Activated CD4-positive, alpha-beta T cell treated with anti-CD3 and anti-CD28 coated beads, Interleukin-2, amount 10 ng/mL, durations not matched to agents 24 days and 14 days (primary cell): ENCODE data around the gene ZNF791. TPM values are rescaled to one million over a fixed set of nuclear protein-coding genes. Genes with fewer than 3 reads are reported as not detected.
"Not testable (repeated sequence)": the region's sequence is repeated elsewhere in the genome, so short reads cannot be mapped to it uniquely, and the experiment has no call there.

Source experiments
- DNase-seq: peaks from one replicate; pipeline ENCODE4 v3.0.0; 2022
- H3K27ac Mint-ChIP-seq: one replicate; pipeline ENCODE4 v1.8.0; 2022; ENCODE audit warnings: mild to moderate bottlenecking, mixed read lengths
- H3K27me3 Mint-ChIP-seq: one replicate; pipeline ENCODE4 v1.8.0; 2022; ENCODE audit warnings: mixed read lengths
- H3K36me3 Mint-ChIP-seq: one replicate; pipeline ENCODE4 v1.8.0; 2022; ENCODE audit warnings: low read depth, mild to moderate bottlenecking, mixed read lengths
- H3K4me1 Mint-ChIP-seq: one replicate; pipeline ENCODE4 v1.8.0; 2021; ENCODE audit warnings: mixed read lengths
- H3K4me3 Mint-ChIP-seq: one replicate; pipeline ENCODE4 v1.8.0; 2022; ENCODE audit warnings: mild to moderate bottlenecking, moderate library complexity, mixed read lengths
- H3K9me3 Mint-ChIP-seq: one replicate; pipeline ENCODE4 v1.8.0; 2021; ENCODE audit warnings: mixed read lengths
- intact Hi-C: fragments of 100-400 bp; cut with micrococcal nuclease; formaldehyde crosslinking; loops from one replicate; pipeline ENCODE4 v1.15.1; 2023
- total RNA-seq: library from RNA; stranded (reverse); gene quantifications from 2 replicates; pipeline ENCODE4 v1.2.3, GENCODE V29; 2022

The ZNF791 gene
- total RNA-seq, 1 donor from 2014 or later: 22.3 TPM

DNA sequence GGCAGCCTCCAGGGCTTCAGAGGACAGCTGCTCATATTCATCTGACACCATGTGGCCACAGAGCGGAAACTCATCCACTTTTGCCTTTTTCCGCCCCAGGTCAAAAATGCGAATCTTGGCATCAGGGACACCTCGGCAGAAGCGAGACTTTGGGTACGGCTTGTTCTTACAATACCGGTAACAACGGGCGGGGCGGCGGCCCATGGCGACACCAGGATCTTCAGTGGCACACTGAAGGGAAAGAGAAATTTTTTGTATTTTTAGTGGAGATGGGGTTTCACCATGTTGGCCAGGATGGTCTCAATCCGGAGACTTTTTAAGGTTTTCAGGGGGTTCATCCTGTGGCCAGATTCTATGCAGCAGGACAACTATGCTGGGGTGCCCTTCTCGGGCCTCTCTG lies 33.0 kb downstream of the ZNF791 start:
- intact Hi-C loops, H3K27me3 Mint-ChIP-seq, DNase-seq, H3K4me3 Mint-ChIP-seq, H3K9me3 Mint-ChIP-seq, H3K27ac Mint-ChIP-seq: not testable (repeated sequence)
- Mint-ChIP-seq H3K36me3 (peaks cover 32% of the 10 kb centered on the region), H3K4me1 (peaks cover 10% of the 10 kb centered on the region)

DNA sequence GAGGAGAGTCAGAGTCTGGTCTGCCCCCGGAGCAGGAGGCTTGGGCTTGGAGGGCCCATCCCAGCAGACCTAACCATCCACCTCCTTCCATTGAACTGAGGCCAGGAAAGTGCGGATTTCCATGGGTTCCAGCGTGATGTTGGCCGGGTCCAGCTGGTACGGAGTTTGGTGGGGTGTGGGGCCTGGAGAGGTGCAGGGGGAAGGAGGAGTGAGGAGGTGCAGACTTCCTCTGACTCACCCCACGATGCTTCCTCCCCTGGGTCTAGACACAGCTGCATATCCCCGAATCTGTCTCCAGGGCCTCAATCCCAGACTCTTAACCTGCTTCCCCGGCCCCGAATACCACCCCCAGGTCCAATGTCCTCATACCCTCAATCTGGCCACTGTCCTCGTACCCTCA lies 35.8 kb downstream of the ZNF791 start:
- DNase-seq: no peak
- H3K27me3 Mint-ChIP-seq: no peaks in the 10 kb centered on the region
- H3K9me3 Mint-ChIP-seq: no peaks in the 10 kb centered on the region
- peaks cover 1% of the 10 kb centered on the region for H3K4me1 Mint-ChIP-seq
- intact Hi-C loops: no loop called here
- H3K36me3 Mint-ChIP-seq: peaks cover 40% of the 10 kb centered on the region
- H3K27ac Mint-ChIP-seq: no peak overlapping the region
- no peak overlapping the region for H3K4me3 Mint-ChIP-seq

DNA sequence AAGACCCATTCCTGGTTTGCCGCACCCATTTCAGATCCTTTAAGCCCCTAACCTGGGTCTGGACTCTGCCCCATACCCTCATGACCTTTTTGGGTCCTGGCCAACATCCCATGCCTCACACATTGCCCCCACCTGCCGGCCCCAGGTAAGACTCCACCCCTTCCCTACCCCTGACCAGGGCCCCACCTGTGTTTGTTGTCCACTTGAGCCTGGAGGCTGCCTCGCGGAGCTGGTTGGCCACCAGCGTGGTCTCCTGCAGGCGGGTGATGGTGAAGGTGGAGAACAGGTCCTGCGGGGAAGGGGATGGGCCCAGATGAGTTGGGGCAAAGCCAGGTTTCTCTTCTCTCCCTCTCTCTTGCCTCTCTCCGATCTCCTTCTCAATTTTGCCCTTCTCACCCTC lies 36.3 kb downstream of the ZNF791 start:
- Mint-ChIP-seq H3K36me3 (peaks cover 44% of the 10 kb centered on the region), H3K9me3 (no peaks in the 10 kb centered on the region), H3K4me3 (no peak overlapping the region), H3K27me3 (no peaks in the 10 kb centered on the region), H3K4me1 (peaks cover 1% of the 10 kb centered on the region), H3K27ac (no peak overlapping the region)
- no peak for DNase-seq
- intact Hi-C loops: no loop called here

DNA sequence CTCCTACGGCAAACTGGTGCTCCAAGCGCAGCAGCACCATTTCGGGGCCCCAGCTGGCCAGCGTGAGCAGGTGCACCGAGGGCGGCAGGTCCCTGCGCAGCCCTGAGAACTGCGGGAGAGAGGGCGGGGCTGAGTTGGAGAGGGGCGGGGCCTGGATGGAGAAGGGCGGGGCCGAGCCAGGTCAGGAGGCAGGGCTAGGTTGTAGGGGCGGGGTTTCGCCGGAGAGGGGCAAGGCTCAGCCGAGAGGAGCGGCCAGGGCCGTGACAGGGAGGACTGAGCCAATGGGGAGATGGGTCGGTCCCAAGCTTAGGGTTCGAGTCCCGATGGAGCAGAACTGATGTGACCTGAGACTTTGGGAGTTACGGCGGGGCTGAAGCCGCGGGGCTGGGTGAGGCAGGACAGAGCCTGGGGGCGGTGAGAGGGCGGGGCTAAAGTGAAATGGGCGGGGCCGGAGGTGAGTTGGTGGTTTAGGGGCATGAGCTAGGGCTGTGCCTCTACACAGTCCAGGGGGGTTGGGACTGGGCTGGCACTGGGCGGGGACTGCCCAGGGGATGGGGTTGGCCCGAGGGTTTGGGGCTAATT lies 36.9 kb downstream of the ZNF791 start:
- DNase-seq: peak; percentile 75
- Mint-ChIP-seq H3K4me3 (no peak overlapping the region), H3K27ac (no peak overlapping the region), H3K9me3 (no peaks in the 10 kb centered on the region), H3K36me3 (peaks cover 44% of the 10 kb centered on the region), H3K4me1 (peaks cover 1% of the 10 kb centered on the region), H3K27me3 (no peaks in the 10 kb centered on the region)
- intact Hi-C loops: no loop called here

DNA sequence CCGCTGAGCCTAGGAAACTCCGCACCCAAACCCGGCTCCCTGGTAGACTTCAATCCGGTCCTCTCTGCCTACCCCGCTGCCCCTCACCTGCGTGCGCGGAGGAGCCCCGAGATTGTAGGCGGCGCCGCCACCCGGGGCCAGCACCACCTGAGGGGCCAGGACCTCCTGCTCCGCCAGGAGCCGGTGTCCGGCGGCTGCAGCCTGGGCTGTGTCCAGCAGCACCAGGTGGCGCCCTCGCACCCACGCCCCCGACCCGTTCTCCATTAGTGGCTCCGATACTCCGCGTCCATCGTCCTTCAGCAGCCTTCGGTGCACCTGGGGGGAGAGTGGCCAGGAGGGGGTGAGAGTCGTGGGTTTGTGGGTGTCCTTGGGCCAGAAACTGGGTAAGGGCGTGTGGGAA lies 37.4 kb downstream of the ZNF791 start:
- no peak overlapping the region for H3K4me3 Mint-ChIP-seq
- H3K4me1 Mint-ChIP-seq: peaks cover 1% of the 10 kb centered on the region
- intact Hi-C loops: no loop called here
- H3K36me3 Mint-ChIP-seq: peaks cover 44% of the 10 kb centered on the region
- no peak for DNase-seq
- no peaks in the 10 kb centered on the region for H3K27me3 Mint-ChIP-seq
- H3K27ac Mint-ChIP-seq: no peak overlapping the region
- H3K9me3 Mint-ChIP-seq: no peaks in the 10 kb centered on the region

DNA sequence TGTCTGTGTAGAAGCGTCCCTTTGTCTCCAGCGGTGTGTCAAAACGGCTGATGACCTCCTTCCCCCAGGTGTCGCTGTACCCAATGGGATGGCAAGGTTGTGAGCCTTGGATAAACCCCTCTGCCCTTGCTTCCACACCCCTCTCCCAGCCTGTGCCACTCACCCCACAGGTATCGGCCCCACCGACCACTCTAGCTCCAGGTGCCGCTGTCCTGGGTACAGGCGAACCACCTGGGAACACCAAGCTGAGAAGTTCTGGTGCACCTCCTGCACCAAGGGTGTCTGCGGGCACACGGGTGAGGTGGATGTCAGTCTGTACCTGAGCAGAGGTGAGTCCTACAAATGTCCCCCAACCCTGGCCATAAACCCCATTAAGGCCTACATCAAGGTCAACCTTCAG lies 39.2 kb downstream of the ZNF791 start:
- Mint-ChIP-seq H3K4me3 (no peak overlapping the region), H3K36me3 (peaks cover 44% of the 10 kb centered on the region), H3K9me3 (no peaks in the 10 kb centered on the region), H3K27ac (no peak overlapping the region), H3K27me3 (no peaks in the 10 kb centered on the region), H3K4me1 (peaks cover 1% of the 10 kb centered on the region)
- intact Hi-C loops: no loop called here
- no peak for DNase-seq

DNA sequence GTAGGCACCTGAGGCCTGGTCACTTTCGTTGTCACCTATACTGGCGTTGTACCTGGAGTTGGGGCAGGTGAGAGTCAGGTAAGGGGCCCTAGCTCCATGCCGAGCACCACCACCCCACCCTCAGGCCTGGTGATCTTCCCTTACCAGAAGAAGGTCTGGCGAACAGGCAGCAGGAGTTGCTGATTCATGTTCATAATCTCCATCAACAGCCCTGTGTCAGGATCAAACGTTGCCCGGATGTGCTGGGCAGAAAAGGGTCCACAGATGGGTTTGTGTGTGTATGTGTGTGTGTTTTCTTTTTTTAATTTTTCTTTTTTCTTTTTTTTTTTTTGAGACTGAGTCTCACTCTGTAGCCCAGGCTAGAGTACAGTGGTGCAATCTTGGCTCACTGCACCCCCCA lies 41.5 kb downstream of the ZNF791 start:
- Mint-ChIP-seq H3K27me3 (no peaks in the 10 kb centered on the region), H3K9me3 (no peaks in the 10 kb centered on the region), H3K27ac (no peak overlapping the region), H3K4me3 (no peak overlapping the region), H3K36me3 (peaks cover 56% of the 10 kb centered on the region), H3K4me1 (no peaks in the 10 kb centered on the region)
- no peak for DNase-seq
- intact Hi-C loops: no loop called here

DNA sequence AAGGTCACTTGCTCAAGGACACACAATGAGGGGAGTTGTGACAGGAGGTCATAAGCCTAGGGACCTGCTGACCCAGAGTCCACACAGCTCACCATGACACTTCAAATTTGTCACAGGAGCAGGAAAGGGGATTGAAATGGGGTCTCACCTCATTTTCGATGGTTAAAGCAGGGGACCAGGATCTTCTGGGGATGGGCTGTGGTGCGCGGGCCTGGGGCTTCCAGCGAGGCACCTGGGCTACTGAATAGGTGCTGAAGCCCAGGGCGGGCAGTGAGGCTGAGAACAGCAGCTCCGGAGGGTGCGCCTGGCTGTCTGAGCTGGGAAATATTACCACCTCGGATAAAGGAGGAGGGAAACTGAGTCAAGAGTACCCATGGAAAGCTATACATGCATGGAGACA lies 44.8 kb downstream of the ZNF791 start:
- H3K27ac Mint-ChIP-seq: no peak overlapping the region
- no peaks in the 10 kb centered on the region for H3K27me3 Mint-ChIP-seq
- H3K9me3 Mint-ChIP-seq: no peaks in the 10 kb centered on the region
- intact Hi-C loops: no loop called here
- peaks cover 53% of the 10 kb centered on the region for H3K36me3 Mint-ChIP-seq
- DNase-seq: no peak
- H3K4me3 Mint-ChIP-seq: no peak overlapping the region
- H3K4me1 Mint-ChIP-seq: peaks cover 2% of the 10 kb centered on the region

DNA sequence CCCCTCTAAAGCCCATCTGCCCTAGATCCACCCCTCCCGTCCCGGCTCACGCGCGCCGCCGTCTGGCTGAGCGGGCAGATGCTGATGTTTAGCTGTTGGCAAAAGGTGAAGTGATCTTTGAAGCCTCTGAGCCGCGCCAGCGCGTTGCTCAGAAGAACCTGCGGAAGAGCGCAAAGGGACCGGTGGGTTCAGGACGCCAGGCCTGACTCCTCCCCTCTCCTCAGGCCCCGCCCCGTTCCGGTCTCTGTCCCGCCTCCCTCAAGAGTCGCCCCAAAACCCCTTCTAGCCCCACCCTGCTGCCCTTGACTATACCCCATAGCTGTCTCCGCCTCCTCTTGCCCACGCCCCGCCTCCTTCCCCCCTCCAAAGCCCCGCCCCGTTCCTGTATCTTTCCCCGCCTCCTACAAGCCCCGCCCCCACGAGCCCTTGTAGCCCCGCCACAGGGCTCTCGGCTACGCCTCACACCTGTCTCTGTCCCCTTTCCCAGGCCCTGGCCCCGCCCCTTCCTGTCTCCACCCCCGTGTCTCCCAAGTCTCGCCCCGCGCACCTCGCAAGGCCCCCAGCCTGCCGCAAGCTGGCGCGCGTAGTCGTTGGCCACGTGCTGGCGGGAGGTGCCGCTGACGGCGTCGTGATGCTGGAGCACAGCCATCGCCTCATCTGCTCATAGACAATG lies 46.3 kb downstream of the ZNF791 start:
- Mint-ChIP-seq H3K4me1 (peaks cover 2% of the 10 kb centered on the region), H3K36me3 (peaks cover 51% of the 10 kb centered on the region), H3K27me3 (no peaks in the 10 kb centered on the region), H3K9me3 (no peaks in the 10 kb centered on the region), H3K4me3 (no peak overlapping the region), H3K27ac (no peak overlapping the region)
- intact Hi-C loops: no loop called here
- DNase-seq: no peak

DNA sequence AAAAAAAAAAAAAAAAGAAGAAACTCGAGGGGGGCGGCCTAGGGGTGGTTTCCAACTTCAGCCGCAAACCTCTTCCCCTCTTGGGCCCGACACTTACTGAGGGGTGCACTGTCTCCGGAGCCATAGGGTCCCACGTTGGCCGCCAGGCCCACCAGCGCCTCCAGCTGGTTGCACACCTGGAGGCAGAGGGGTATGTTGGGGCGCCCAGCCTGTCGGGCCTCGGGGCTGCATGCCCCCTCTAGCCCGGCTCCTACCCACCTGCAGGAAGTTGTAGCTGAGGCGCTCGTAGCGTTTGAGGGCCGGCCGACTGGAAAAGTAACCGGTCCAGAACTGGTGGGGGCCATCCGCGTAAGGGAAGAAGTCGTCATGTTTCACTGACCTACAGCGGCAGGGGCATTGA lies 47.2 kb downstream of the ZNF791 start:
- Mint-ChIP-seq H3K27me3 (no peaks in the 10 kb centered on the region), H3K27ac (no peak overlapping the region), H3K36me3 (peaks cover 52% of the 10 kb centered on the region), H3K4me1 (peaks cover 2% of the 10 kb centered on the region), H3K9me3 (no peaks in the 10 kb centered on the region), H3K4me3 (no peak overlapping the region)
- no peak for DNase-seq
- intact Hi-C loops: no loop called here

DNA sequence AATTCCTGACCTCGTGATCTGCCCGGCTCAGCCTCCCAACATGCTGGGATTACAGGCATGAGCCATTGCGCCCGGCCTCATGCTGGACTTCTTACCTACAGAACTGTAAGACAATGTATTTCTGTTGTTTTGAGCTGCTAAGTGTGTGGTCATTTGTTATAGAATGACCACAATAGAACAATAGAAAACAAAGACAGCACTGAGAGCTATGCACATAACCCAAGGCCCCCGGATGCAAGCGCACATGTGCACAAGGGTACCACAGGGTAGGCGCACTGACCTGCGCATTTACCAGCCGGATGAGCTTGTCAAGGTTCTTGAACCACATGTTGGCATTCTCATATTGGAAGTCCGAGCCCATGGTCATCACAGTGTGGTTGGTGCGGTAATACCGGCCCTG lies 50.3 kb downstream of the ZNF791 start:
- Mint-ChIP-seq H3K27me3 (no peaks in the 10 kb centered on the region), H3K9me3 (no peaks in the 10 kb centered on the region), H3K4me1 (peaks cover 16% of the 10 kb centered on the region), H3K36me3 (peaks cover 57% of the 10 kb centered on the region), H3K4me3 (no peak overlapping the region), H3K27ac (no peak overlapping the region)
- no peak for DNase-seq
- intact Hi-C loops: no loop called here

DNA sequence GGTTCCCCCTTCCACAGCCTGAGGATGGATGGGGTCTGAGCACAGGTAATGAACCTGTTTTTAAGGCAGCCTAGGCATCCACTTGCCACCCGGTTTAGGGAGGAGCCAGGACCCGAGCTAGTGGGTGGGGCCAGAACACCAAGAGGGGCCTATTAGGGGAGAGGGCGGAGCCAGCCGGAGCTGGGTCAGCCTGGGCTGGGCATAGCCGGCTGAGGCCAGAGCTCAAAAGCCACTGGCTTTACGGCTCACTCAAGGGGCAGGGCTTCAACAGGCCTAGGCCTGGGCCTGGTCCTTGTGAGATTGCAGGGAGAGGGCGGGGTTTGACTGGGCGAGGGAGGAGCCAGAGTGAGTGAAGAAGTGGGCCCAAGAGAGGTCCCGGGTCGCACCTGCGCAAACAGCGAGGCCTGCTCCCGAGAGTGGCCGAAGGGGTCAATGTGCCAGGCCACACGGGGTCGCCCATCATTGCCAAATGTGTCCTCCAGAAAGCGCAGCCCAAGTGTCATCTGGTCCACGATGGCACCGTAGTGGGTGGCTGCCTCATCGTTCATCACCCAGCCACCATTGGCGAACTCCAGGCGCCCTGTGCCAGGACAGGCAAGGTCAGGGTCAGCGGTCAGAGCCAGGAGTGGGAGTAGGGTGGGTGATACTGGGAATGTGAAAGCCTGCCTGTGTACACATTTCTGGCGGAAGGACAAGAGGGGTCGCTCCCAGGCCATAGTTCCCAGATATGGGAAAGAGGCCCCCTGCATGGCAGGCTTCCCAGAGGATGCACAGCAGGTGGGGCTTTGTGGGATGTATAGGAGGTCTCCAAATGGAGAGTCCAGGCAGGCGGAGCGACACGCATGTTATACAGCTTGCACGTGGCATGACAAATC lies 53.9 kb downstream of the ZNF791 start:
- Mint-ChIP-seq H3K4me1 (peaks cover 40% of the 10 kb centered on the region), H3K27ac (peak overlapping the region; percentile 98), H3K4me3 (peak overlapping the region; percentile 92), H3K9me3 (no peaks in the 10 kb centered on the region), H3K36me3 (peaks cover 47% of the 10 kb centered on the region), H3K27me3 (no peaks in the 10 kb centered on the region)
- DNase-seq: no peak
- intact Hi-C loops: no loop called here

DNA sequence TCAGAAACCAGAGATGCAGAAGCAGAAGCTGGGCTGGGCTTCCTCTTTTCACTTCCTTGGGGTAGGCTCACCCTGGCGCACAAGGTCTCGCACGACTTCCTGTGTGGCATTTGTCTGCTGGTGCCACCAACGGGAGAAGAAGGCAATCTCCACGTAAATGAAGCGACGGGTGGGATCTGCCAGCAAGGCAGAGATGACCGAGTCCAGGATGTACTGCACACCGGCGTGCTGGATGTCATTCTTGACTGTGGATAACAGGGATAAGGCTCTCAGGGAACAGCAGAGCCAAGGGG lies 54.5 kb downstream of the ZNF791 start:
- no peaks in the 10 kb centered on the region for H3K27me3 Mint-ChIP-seq
- H3K4me3 Mint-ChIP-seq: peak overlapping the region; percentile 92
- peak; percentile 85 for DNase-seq
- H3K4me1 Mint-ChIP-seq: peaks cover 38% of the 10 kb centered on the region
- H3K27ac Mint-ChIP-seq: peak overlapping the region; percentile 98
- intact Hi-C loops: no loop called here
- H3K9me3 Mint-ChIP-seq: no peaks in the 10 kb centered on the region
- H3K36me3 Mint-ChIP-seq: peaks cover 44% of the 10 kb centered on the region

DNA sequence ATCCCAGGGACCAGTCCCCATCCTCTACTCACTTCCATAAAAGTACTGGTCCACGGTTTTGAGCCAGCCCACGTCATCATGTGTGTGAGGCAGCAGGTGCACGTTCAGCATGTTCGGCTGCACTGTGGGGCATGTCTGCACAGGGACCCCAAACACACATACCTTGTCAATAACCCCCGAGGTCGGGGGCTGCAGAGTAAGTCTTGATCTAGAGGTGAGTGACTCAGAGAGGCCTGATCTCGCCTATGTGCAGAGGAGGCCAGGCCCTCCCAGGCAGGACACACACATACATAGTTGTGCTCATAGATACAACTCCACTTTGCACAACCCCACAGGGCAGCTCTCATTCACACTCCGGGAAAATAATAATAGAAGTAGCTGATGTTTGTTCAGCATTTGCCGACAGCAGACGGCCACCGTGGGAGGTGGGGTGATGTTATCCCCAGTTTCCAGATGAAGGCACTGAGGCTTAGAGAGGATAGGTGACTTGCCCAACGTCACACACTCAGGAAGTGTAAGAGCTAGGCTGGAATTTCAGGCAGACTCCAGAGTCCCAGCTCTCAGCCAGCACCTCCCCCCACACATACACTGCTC lies 55.0 kb downstream of the ZNF791 start:
- H3K4me3 Mint-ChIP-seq: peak overlapping the region; percentile 92
- H3K4me1 Mint-ChIP-seq: peaks cover 41% of the 10 kb centered on the region
- H3K9me3 Mint-ChIP-seq: no peaks in the 10 kb centered on the region
- H3K36me3 Mint-ChIP-seq: peaks cover 42% of the 10 kb centered on the region
- H3K27ac Mint-ChIP-seq: peak overlapping the region; percentile 98
- DNase-seq: peak; percentile 72
- no peaks in the 10 kb centered on the region for H3K27me3 Mint-ChIP-seq
- intact Hi-C loops: loop anchor here (1.0 to 2.0 kb wide), 2 partner anchors 25 to 55 kb away; partner anchors contain the start of genes ZNF490 and ZNF791
